Natural killer cell (primary cell): ENCODE data around the gene LGR5. TPM values are rescaled to one million over a fixed set of nuclear protein-coding genes. Genes with fewer than 3 reads are reported as not detected.

ENCODE experiments used
- ATAC-seq, 3 donors: fragments of 150-1000 bp in 2 of 3; fragments of 200-7000 bp in 1 of 3; cut with Tn5 transposase; 1 replicate in 1 of 3; 2 replicates in 2 of 3; pipeline ENCODE4 v1.10.0; 2021; ENCODE audit warnings: mild to moderate bottlenecking in 2 of 3, moderate library complexity in 2 of 3
- DNase-seq, 2 donors: peaks; one replicate each; pipeline versions ENCODE4 v3.0.0 to v3.0.0-alpha.2; 2013 to 2021; ENCODE audit warnings: mixed read lengths in 1 of 2
- H3K27ac ChIP-seq: one replicate; pipeline ENCODE4 v1.5.1; 2013; ENCODE audit warnings: mild to moderate bottlenecking, low read length
- H3K27me3 ChIP-seq: one replicate; pipeline ENCODE4 v1.6.1; 2013; ENCODE audit warnings: low read length; ENCODE audit not compliant: control insufficient read depth, insufficient read depth
- H3K36me3 ChIP-seq: one replicate; pipeline ENCODE4 v1.6.1; 2013; ENCODE audit warnings: low read length; ENCODE audit not compliant: control insufficient read depth, insufficient read depth
- H3K4me1 ChIP-seq: one replicate; pipeline ENCODE4 v1.6.1; 2013; ENCODE audit warnings: low read length; ENCODE audit not compliant: control insufficient read depth, insufficient read depth
- H3K4me3 ChIP-seq: one replicate; pipeline ENCODE4 v1.5.1; 2013; ENCODE audit warnings: low read length
- H3K9me3 ChIP-seq: one replicate; pipeline ENCODE4 v1.6.1; 2013; ENCODE audit warnings: low read length; ENCODE audit not compliant: control insufficient read depth, insufficient read depth
- H3K27ac Mint-ChIP-seq, 2 donors: one replicate each; pipeline ENCODE4 v1.8.0; 2022; ENCODE audit warnings: mild to moderate bottlenecking in 2 of 2, mixed read lengths in 2 of 2, moderate library complexity in 1 of 2
- H3K27me3 Mint-ChIP-seq, 2 donors: one replicate each; pipeline ENCODE4 v1.8.0; 2022; ENCODE audit warnings: low read depth in 2 of 2, mixed read lengths in 2 of 2
- H3K36me3 Mint-ChIP-seq: one replicate; pipeline ENCODE4 v1.8.0; 2022; ENCODE audit warnings: mixed read lengths
- H3K4me1 Mint-ChIP-seq, 2 donors: one replicate each; pipeline ENCODE4 v1.8.0; 2022; ENCODE audit warnings: mixed read lengths in 2 of 2
- H3K4me3 Mint-ChIP-seq: one replicate; pipeline ENCODE4 v1.8.0; 2022; ENCODE audit warnings: mild to moderate bottlenecking, moderate library complexity, mixed read lengths
- H3K9me3 Mint-ChIP-seq, 2 donors: one replicate each; pipeline ENCODE4 v1.8.0; 2022; ENCODE audit warnings: mixed read lengths in 2 of 2
- CTCF ChIP-seq: fragments of 200-600 bp; IDR thresholded peaks from one replicate; pipeline ENCODE4 v1.8.0; 2022; ENCODE audit warnings: antibody characterized with exemption
- WGBS: methylation state at CpG from one replicate; pipeline ENCODE4 v1.1.7; 2013; ENCODE audit warnings: missing lambda C conversion rate; ENCODE audit not compliant: insufficient coverage; 5-methylcytosine and 5-hydroxymethylcytosine counted together
- intact Hi-C: fragments of 100-400 bp; cut with micrococcal nuclease; formaldehyde crosslinking; loops from one replicate; pipeline ENCODE4 v1.14.2; 2022
- total RNA-seq, 4 donors: library from RNA; stranded (reverse); fragments of 120-200 nt in 1 of 4; gene quantifications; one replicate each; pipeline versions ENCODE4 v1.2.3 to v1.2.4, GENCODE V29; 2013 to 2022

The LGR5 gene
- total RNA-seq, 3 donors from 2014 or later (not counting 1 experiment from before 2014, with no cell fraction given), result not detected

- 25% methylated on average over 5 of the region's 5 CpGs for WGBS
- H3K36me3 Mint-ChIP-seq, result peaks cover 25% of the 10 kb centered on the region
- no peak overlapping the region for H3K4me3 ChIP-seq
- no peaks in the 10 kb centered on the region for H3K9me3 ChIP-seq
- H3K27ac ChIP-seq, result no peak overlapping the region
- peaks cover 12 to 15% of the 10 kb centered on the region in 2 donors for H3K4me1 Mint-ChIP-seq
- no peak for TF ChIP-seq CTCF
- no peak for ATAC-seq
- no peak overlapping the region for H3K4me3 Mint-ChIP-seq
- H3K27ac Mint-ChIP-seq, result peak overlapping the region; percentile 62 to 68
- peaks cover 93% of the 10 kb centered on the region for H3K36me3 ChIP-seq
- no peak for DNase-seq
- no peaks in the 10 kb centered on the region for H3K27me3 Mint-ChIP-seq
- no peaks in the 10 kb centered on the region for H3K27me3 ChIP-seq
- intact Hi-C loops, result no loop called here
- H3K4me1 ChIP-seq, result no peaks in the 10 kb centered on the region
- no peaks in the 10 kb centered on the region for H3K9me3 Mint-ChIP-seq
These were observed 186.5 kb downstream of the LGR5 start for GRCh38 chr12:71626098-71626497.

- no peaks in the 10 kb centered on the region for H3K9me3 Mint-ChIP-seq
- no peaks in the 10 kb centered on the region for H3K27me3 Mint-ChIP-seq
- no peak for ATAC-seq
- H3K27ac Mint-ChIP-seq, result peak overlapping the region; percentile 62 to 68
- intact Hi-C loops, result no loop called here
- peaks cover 24% of the 10 kb centered on the region for H3K36me3 Mint-ChIP-seq
- Histone ChIP-seq H3K27me3 (no peaks in the 10 kb centered on the region), H3K4me3 (no peak overlapping the region), H3K4me1 (no peaks in the 10 kb centered on the region), H3K36me3 (peaks cover 95% of the 10 kb centered on the region), H3K9me3 (no peaks in the 10 kb centered on the region), H3K27ac (no peak overlapping the region)
- TF ChIP-seq CTCF, result no peak
- H3K4me1 Mint-ChIP-seq, result peaks cover 11 to 15% of the 10 kb centered on the region in 2 donors
- no peak overlapping the region for H3K4me3 Mint-ChIP-seq
- 92% methylated on average over 1 of the region's 3 CpGs for WGBS
- no peak for DNase-seq
These were observed 187.2 kb downstream of the LGR5 start for GRCh38 chr12:71626768-71627167.

GRCh38 chr12:71627438-71628002, 187.9 kb downstream of the LGR5 start:
- no peak overlapping the region for H3K4me3 ChIP-seq
- DNase-seq (no peak), ATAC-seq (no peak)
- Mint-ChIP-seq H3K4me1 (peaks cover 6 to 15% of the 10 kb centered on the region in 2 donors), H3K27ac (no peak overlapping the region), H3K27me3 (no peaks in the 10 kb centered on the region), H3K9me3 (no peaks in the 10 kb centered on the region), H3K36me3 (peaks cover 24% of the 10 kb centered on the region), H3K4me3 (no peak overlapping the region)
- H3K36me3 ChIP-seq, result peaks cover 95% of the 10 kb centered on the region
- no peaks in the 10 kb centered on the region for H3K9me3 ChIP-seq
- 100% methylated on average over 2 of the region's 2 CpGs for WGBS
- H3K27ac ChIP-seq, result no peak overlapping the region
- intact Hi-C loops, result no loop called here
- H3K4me1 ChIP-seq, result no peaks in the 10 kb centered on the region
- H3K27me3 ChIP-seq, result no peaks in the 10 kb centered on the region
- TF ChIP-seq CTCF, result no peak

Other genes with a start within 250 kb of the LGR5 start
- 100 to 1,000 TPM; 158 to 164 (median 164) TPM for gene ZFC3H1, start 224.1 kb downstream of the LGR5 start, total RNA-seq
- 10 to 100 TPM; 17.2 to 34.2 (median 31.1) TPM for gene THAP2, start 224.5 kb downstream of the LGR5 start, total RNA-seq
- gene TMEM19, start 246.3 kb downstream of the LGR5 start, total RNA-seq, result 10 to 100 TPM; 13.8 to 24.6 (median 18.9) TPM